ENCODE results near the gene RNF126.

DNA sequence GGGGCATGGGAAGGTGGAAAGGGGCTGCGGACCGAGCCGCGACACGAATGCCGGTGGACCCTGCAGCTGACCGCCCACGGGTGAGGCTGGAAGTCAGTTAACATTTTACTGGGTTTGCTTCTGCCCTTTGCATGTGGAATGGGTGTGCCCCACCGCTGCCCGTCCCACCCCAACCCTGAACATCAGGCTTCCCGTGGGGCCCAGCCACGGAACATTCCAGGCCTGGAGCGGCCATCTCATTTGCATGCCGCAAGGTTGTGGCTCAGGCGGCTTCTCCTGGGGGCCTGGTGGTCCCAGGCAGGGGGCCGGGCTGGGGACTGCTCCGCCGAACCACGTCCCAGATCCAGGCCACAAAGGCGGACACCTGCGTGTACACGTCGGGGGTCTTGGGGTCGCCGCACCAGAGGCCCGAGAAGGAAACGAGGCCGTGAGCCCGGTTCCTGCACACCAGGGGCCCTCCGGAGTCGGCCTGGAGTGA, 22.5 kb upstream of the RNF126 start:
- TF ChIP-seq, protein P1, sequence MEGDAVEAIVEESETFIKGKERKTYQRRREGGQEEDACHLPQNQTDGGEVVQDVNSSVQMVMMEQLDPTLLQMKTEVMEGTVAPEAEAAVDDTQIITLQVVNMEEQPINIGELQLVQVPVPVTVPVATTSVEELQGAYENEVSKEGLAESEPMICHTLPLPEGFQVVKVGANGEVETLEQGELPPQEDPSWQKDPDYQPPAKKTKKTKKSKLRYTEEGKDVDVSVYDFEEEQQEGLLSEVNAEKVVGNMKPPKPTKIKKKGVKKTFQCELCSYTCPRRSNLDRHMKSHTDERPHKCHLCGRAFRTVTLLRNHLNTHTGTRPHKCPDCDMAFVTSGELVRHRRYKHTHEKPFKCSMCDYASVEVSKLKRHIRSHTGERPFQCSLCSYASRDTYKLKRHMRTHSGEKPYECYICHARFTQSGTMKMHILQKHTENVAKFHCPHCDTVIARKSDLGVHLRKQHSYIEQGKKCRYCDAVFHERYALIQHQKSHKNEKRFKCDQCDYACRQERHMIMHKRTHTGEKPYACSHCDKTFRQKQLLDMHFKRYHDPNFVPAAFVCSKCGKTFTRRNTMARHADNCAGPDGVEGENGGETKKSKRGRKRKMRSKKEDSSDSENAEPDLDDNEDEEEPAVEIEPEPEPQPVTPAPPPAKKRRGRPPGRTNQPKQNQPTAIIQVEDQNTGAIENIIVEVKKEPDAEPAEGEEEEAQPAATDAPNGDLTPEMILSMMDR (conservative IDR thresholded peaks at IDR 0.05; ENCODE audit: low read depth, low read length), result no peak
- TF ChIP-seq EZH2 (IDR thresholded peaks at IDR 0.05; ENCODE audit: borderline replicate concordance, low read depth, low read length, poor library complexity, severe bottlenecking), result no peak

Data from A673 (cell line).